Dedifferentiated amniotic fluid mesenchymal stem cell (primary cell): Measurements from ENCODE around the gene ANKRD16.
"Not testable (repeated sequence)": the region's sequence is repeated elsewhere in the genome, so short reads cannot be mapped to it uniquely, and the experiment has no call there.

Source experiments
- DNase-seq: peaks from one replicate; pipeline ENCODE4 v3.0.0-alpha.2; 2016; ENCODE audit errors: extremely low spot score

ANKRD16 gene

GRCh38 chr10:5889624-5890451 is at the start of gene ANKRD16, which contains the start of gene FBH1:
TSS of gene ANKRD16 (minus strand) at chr10:5889893. CDS start at chr10:5889354, 539 bp downstream.
TSS of gene FBH1 (plus strand) at chr10:5890243. CDS start at chr10:5890346, 103 bp downstream.
- DNase-seq: peak; percentile 97

GRCh38 chr10:5938291-5938690 is 48.6 kb upstream of the ANKRD16 start:
- DNase-seq: no peak

GRCh38 chr10:5937016-5937415 is 47.3 kb upstream of the ANKRD16 start:
- no peak for DNase-seq

- DNase-seq: no peak
These were observed 45.9 kb upstream of the ANKRD16 start for GRCh38 chr10:5935628-5936027.

- DNase-seq: no peak
These were observed 44.3 kb upstream of the ANKRD16 start for GRCh38 chr10:5933909-5934546.

GRCh38 chr10:5932345-5932744 is 42.7 kb upstream of the ANKRD16 start:
- no peak for DNase-seq

GRCh38 chr10:5930272-5930671 is 40.6 kb upstream of the ANKRD16 start:
- no peak for DNase-seq

- DNase-seq: no peak
These were observed 39.7 kb upstream of the ANKRD16 start for GRCh38 chr10:5929442-5929841.

GRCh38 chr10:5927306-5927705 is 37.6 kb upstream of the ANKRD16 start:
- DNase-seq: peak; percentile 91

GRCh38 chr10:5924889-5925288 is 35.2 kb upstream of the ANKRD16 start:
- no peak for DNase-seq

GRCh38 chr10:5921746-5922145 is 32.1 kb upstream of the ANKRD16 start:
- no peak for DNase-seq

GRCh38 chr10:5919568-5919967 is 29.9 kb upstream of the ANKRD16 start:
- DNase-seq: no peak

- DNase-seq: no peak
These were observed 29.1 kb upstream of the ANKRD16 start for GRCh38 chr10:5918763-5919162.

GRCh38 chr10:5917305-5917704 is 27.6 kb upstream of the ANKRD16 start:
- DNase-seq: no peak

GRCh38 chr10:5915451-5915850 is 25.8 kb upstream of the ANKRD16 start:
- DNase-seq: no peak

- no peak for DNase-seq
These were observed 24.0 kb upstream of the ANKRD16 start for GRCh38 chr10:5913736-5914135.

- no peak for DNase-seq
These were observed 22.0 kb upstream of the ANKRD16 start for GRCh38 chr10:5911670-5912069.

- no peak for DNase-seq
These were observed 20.8 kb upstream of the ANKRD16 start for GRCh38 chr10:5910323-5911100.

GRCh38 chr10:5908676-5909075 is 19.0 kb upstream of the ANKRD16 start:
- not testable (repeated sequence) for DNase-seq

- DNase-seq: no peak
These were observed 17.0 kb upstream of the ANKRD16 start for GRCh38 chr10:5906651-5907050.

GRCh38 chr10:5905854-5906507 is 16.3 kb upstream of the ANKRD16 start:
- DNase-seq: no peak

GRCh38 chr10:5904227-5904626 is 14.5 kb upstream of the ANKRD16 start:
- no peak for DNase-seq
